Tibial artery (tissue), 4 donors: ENCODE results near the gene CEP85.

Experiments used
- DNase-seq, 2 donors: peaks; one replicate each; pipeline ENCODE4 v3.0.0-alpha.2; 2019
- H3K27ac ChIP-seq, 2 donors: fragments of 200-600 bp; sonication (generic) in 1 of 2; 1 replicate in 1 of 2; 2 replicates in 1 of 2; pipeline ENCODE4 v1.5.1; 2018 to 2019; ENCODE audit warnings: mild to moderate bottlenecking in 1 of 2
- H3K27me3 ChIP-seq, 2 donors: fragments of 200-600 bp; sonication (generic) in 1 of 2; one replicate each; pipeline versions ENCODE4 v1.5.1 to v1.6.0; 2016 to 2019
- H3K36me3 ChIP-seq, 3 donors: fragments of 200-600 bp; sonication (generic) in 2 of 3; one replicate each; pipeline ENCODE4 v1.5.1; 2016 to 2019; ENCODE audit warnings: mild to moderate bottlenecking in 2 of 3
- H3K4me1 ChIP-seq, 4 donors: fragments of 200-600 bp; sonication (generic) in 2 of 4; 1 replicate in 3 of 4; 2 replicates in 1 of 4; pipeline ENCODE4 v1.5.1; 2016 to 2019
- H3K4me3 ChIP-seq, 2 donors: fragments of 200-600 bp; sonication (generic) in 1 of 2; 1 replicate in 1 of 2; 2 replicates in 1 of 2; pipeline ENCODE4 v1.5.1; 2018 to 2019; ENCODE audit warnings: mild to moderate bottlenecking in 2 of 2
- H3K9me3 ChIP-seq, 3 donors: fragments of 200-600 bp; sonication (generic) in 1 of 3; one replicate each; pipeline ENCODE4 v1.5.1; 2016 to 2019
- CTCF ChIP-seq, 2 experiments: fragments of 200-600 bp in 1 of 2; fragments of 450-650 bp in 1 of 2; IDR thresholded peaks; one replicate each; pipeline ENCODE4 v1.5.1; 2017 to 2019; ENCODE audit warnings: antibody characterized with exemption in 2 of 2, mild to moderate bottlenecking in 1 of 2, moderate library complexity in 1 of 2
- intact Hi-C: fragments of 100-400 bp; cut with DNase I; formaldehyde crosslinking; loops from one replicate; pipeline ENCODE4 v1.15.0; 2023; ENCODE audit warnings: low total_unique reads

CEP85 gene

GRCh38 chr1:26285366-26286063 lies 51.5 kb downstream of the CEP85 start:
- Histone ChIP-seq H3K4me3 (no peak overlapping the region), H3K27me3 (no peaks in the 10 kb centered on the region), H3K36me3 (no peaks in the 10 kb centered on the region), H3K4me1 (peaks cover 0 to 49% (median 36%) of the 10 kb centered on the region in 4 donors), H3K27ac (peak overlapping the region in 1 of 2 donors; percentile 5), H3K9me3 (no peaks in the 10 kb centered on the region)
- no peak for TF ChIP-seq CTCF (IDR thresholded peaks at IDR 0.05)
- intact Hi-C loops = no loop called here
- no peak for DNase-seq

GRCh38 chr1:26286064-26286416 lies 52.0 kb downstream of the CEP85 start:
- Histone ChIP-seq H3K27me3 (no peaks in the 10 kb centered on the region), H3K9me3 (no peaks in the 10 kb centered on the region), H3K36me3 (no peaks in the 10 kb centered on the region), H3K27ac (no peak overlapping the region), H3K4me1 (peaks cover 0 to 43% (median 31%) of the 10 kb centered on the region in 4 donors), H3K4me3 (no peak overlapping the region)
- no peak for TF ChIP-seq CTCF (IDR thresholded peaks at IDR 0.05)
- DNase-seq = no peak
- intact Hi-C loops = no loop called here

GRCh38 chr1:26287033-26287711 lies 53.2 kb downstream of the CEP85 start:
- peaks cover 0 to 32% (median 20%) of the 10 kb centered on the region in 4 donors for H3K4me1 ChIP-seq
- H3K27ac ChIP-seq = no peak overlapping the region
- DNase-seq = peak in 1 of 2 donors; percentile 52
- intact Hi-C loops = no loop called here
- no peaks in the 10 kb centered on the region for H3K9me3 ChIP-seq
- no peaks in the 10 kb centered on the region for H3K27me3 ChIP-seq
- H3K4me3 ChIP-seq = no peak overlapping the region
- no peak for TF ChIP-seq CTCF (IDR thresholded peaks at IDR 0.05)
- H3K36me3 ChIP-seq = no peaks in the 10 kb centered on the region

- TF ChIP-seq CTCF (IDR thresholded peaks at IDR 0.05) = no peak
- Histone ChIP-seq H3K36me3 (no peaks in the 10 kb centered on the region), H3K4me1 (peaks cover 0 to 26% (median 18%) of the 10 kb centered on the region in 4 donors), H3K9me3 (no peaks in the 10 kb centered on the region), H3K27ac (no peak overlapping the region), H3K4me3 (no peak overlapping the region), H3K27me3 (no peaks in the 10 kb centered on the region)
- intact Hi-C loops = no loop called here
- DNase-seq = no peak
Observed at GRCh38 chr1:26287811-26288210, 53.8 kb downstream of the CEP85 start.

GRCh38 chr1:26288311-26288941 lies 54.4 kb downstream of the CEP85 start:
- H3K9me3 ChIP-seq = no peaks in the 10 kb centered on the region
- no peak overlapping the region for H3K4me3 ChIP-seq
- DNase-seq = no peak
- H3K27me3 ChIP-seq = no peaks in the 10 kb centered on the region
- peaks cover 0 to 21% (median 16%) of the 10 kb centered on the region in 4 donors for H3K4me1 ChIP-seq
- no peaks in the 10 kb centered on the region for H3K36me3 ChIP-seq
- no peak for TF ChIP-seq CTCF (IDR thresholded peaks at IDR 0.05)
- intact Hi-C loops = no loop called here
- H3K27ac ChIP-seq = no peak overlapping the region
